HepG2 (cell line): Measurements from ENCODE around the gene ZMIZ1. TPM values are rescaled to one million over a fixed set of nuclear protein-coding genes. Genes with fewer than 3 reads are reported as not detected.
A peak's percentile ranks its signal among the peaks of the same experiment; 100 is the strongest.

Experiments used
- ATAD3A ChIP-seq: sonication (generic); formaldehyde crosslinking; IDR thresholded peaks from 2 replicates; pipeline ENCODE4 v1.4.0; 2020; ENCODE audit warnings: missing genetic modification reagents
- EZH2 ChIP-seq: conservative IDR thresholded peaks from 2 replicates; pipeline ENCODE4 v1.6.1; 2012; ENCODE audit warnings: mild to moderate bottlenecking, low read depth, low read length, moderate library complexity
- IRF2 ChIP-seq: IDR thresholded peaks from 2 replicates; pipeline ENCODE4 v1.6.1; 2018; ENCODE audit warnings: missing genetic modification reagents, missing compliant biosample characterization
- KLF16 ChIP-seq, 2 experiments: sonication (generic) in 1 of 2; formaldehyde crosslinking in 1 of 2; IDR thresholded peaks; 2 replicates each; pipeline versions ENCODE4 v1.6.1 to v1.8.0; 2016 to 2023; ENCODE audit warnings: missing genetic modification reagents in 2 of 2, missing compliant biosample characterization in 1 of 2
- KMT2B ChIP-seq: IDR thresholded peaks from 2 replicates; pipeline ENCODE4 v1.6.1; 2016; ENCODE audit warnings: missing genetic modification reagents, missing compliant biosample characterization
- SMAD9 ChIP-seq: sonication (generic); formaldehyde crosslinking; IDR thresholded peaks from 2 replicates; pipeline ENCODE4 v1.5.1; 2020; ENCODE audit warnings: mild to moderate bottlenecking, missing genetic modification reagents
- ZFP41 ChIP-seq: sonication (generic); formaldehyde crosslinking; IDR thresholded peaks from 2 replicates; pipeline ENCODE4 v1.4.0; 2020; ENCODE audit warnings: mild to moderate bottlenecking, missing genetic modification reagents, borderline replicate concordance
- ZFY ChIP-seq: sonication (generic); formaldehyde crosslinking; IDR thresholded peaks from 2 replicates; pipeline ENCODE4 v1.4.0; 2020; ENCODE audit warnings: missing genetic modification reagents
- ZNF121 ChIP-seq: sonication (generic); formaldehyde crosslinking; IDR thresholded peaks from 2 replicates; pipeline ENCODE4 v1.5.0; 2020; ENCODE audit warnings: mild to moderate bottlenecking, missing genetic modification reagents
- ZNF225 ChIP-seq: sonication (generic); formaldehyde crosslinking; IDR thresholded peaks from 2 replicates; pipeline ENCODE4 v1.4.0; 2020; ENCODE audit warnings: mild to moderate bottlenecking, missing genetic modification reagents
- ZNF451 ChIP-seq: sonication (generic); formaldehyde crosslinking; IDR thresholded peaks from 2 replicates; pipeline ENCODE4 v1.5.0; 2020; ENCODE audit warnings: mild to moderate bottlenecking, missing genetic modification reagents
- ZNF562 ChIP-seq: sonication (generic); formaldehyde crosslinking; IDR thresholded peaks from 2 replicates; pipeline ENCODE4 v1.8.0; 2022; ENCODE audit warnings: missing genetic modification reagents, borderline replicate concordance
- ZNF567 ChIP-seq: sonication (generic); formaldehyde crosslinking; IDR thresholded peaks from 2 replicates; pipeline ENCODE4 v1.8.1; 2023; ENCODE audit warnings: mild to moderate bottlenecking, missing genetic modification reagents, borderline replicate concordance
- ZNF607 ChIP-seq: sonication (generic); formaldehyde crosslinking; IDR thresholded peaks from 2 replicates; pipeline ENCODE4 v1.5.1; 2020; ENCODE audit warnings: missing genetic modification reagents, mild to moderate bottlenecking, borderline replicate concordance
- ZNF619 ChIP-seq: sonication (generic); formaldehyde crosslinking; IDR thresholded peaks from 2 replicates; pipeline ENCODE4 v1.4.0; 2020; ENCODE audit warnings: mild to moderate bottlenecking, missing genetic modification reagents
- ZNF670 ChIP-seq: sonication (generic); formaldehyde crosslinking; IDR thresholded peaks from 2 replicates; pipeline ENCODE4 v1.8.0; 2022; ENCODE audit warnings: mild to moderate bottlenecking, missing genetic modification reagents, borderline replicate concordance
- ZNF678 ChIP-seq: sonication (generic); formaldehyde crosslinking; IDR thresholded peaks from 2 replicates; pipeline ENCODE4 v1.4.0; 2020; ENCODE audit warnings: mild to moderate bottlenecking, missing genetic modification reagents
- ZNF709 ChIP-seq: sonication (generic); formaldehyde crosslinking; IDR thresholded peaks from 2 replicates; pipeline ENCODE4 v1.5.0; 2020; ENCODE audit warnings: mild to moderate bottlenecking, missing genetic modification reagents
- ZNF761 ChIP-seq: sonication (generic); formaldehyde crosslinking; conservative IDR thresholded peaks from 2 replicates; pipeline ENCODE4 v1.4.0; 2020; ENCODE audit warnings: mild to moderate bottlenecking, missing genetic modification reagents
- ZNF839 ChIP-seq: sonication (generic); formaldehyde crosslinking; IDR thresholded peaks from 2 replicates; pipeline ENCODE4 v1.4.0; 2020; ENCODE audit warnings: missing genetic modification reagents, mild to moderate bottlenecking, borderline replicate concordance
- polyA plus RNA-seq, 8 experiments: library from polyadenylated mRNA; depleted of rRNA in 3 of 8; stranded (reverse) in 7 of 8; unstranded in 1 of 8; fragments of >200 nt; fragmentation: Illumina TruSeq in 4 of 8; extraction: Trizol in 4 of 8; gene quantifications; 2 replicates each; pipeline versions ENCODE4 v1.2.1 to v1.2.3, GENCODE V29; 2011 to 2016; ENCODE audit warnings: low read depth in 4 of 8, missing spikeins in 1 of 8, mixed read lengths in 1 of 8; ENCODE audit not compliant: insufficient read depth in 1 of 8
- total RNA-seq, 5 experiments: library from RNA; depleted of rRNA; stranded (reverse); fragments of >200 nt; fragmentation: Illumina TruSeq; extraction: Trizol; gene quantifications; 2 replicates each; pipeline ENCODE4 v1.2.3, GENCODE V29; 2016; ENCODE audit warnings: low read depth in 1 of 5
- TF ChIP-seq, protein P1 (sequence below): sonication (generic); formaldehyde crosslinking; IDR thresholded peaks from 2 replicates; pipeline ENCODE4 v1.4.0; 2020; ENCODE audit warnings: missing genetic modification reagents, mild to moderate bottlenecking, borderline replicate concordance
- TF ChIP-seq, protein P2 (sequence below): sonication (generic); formaldehyde crosslinking; IDR thresholded peaks from 2 replicates; pipeline ENCODE4 v1.4.0; 2020; ENCODE audit warnings: mild to moderate bottlenecking, missing genetic modification reagents

ZMIZ1 gene
- total and polyA plus RNA-seq, 2 of the 13 experiments (the other 11 are each of a cell fraction or from before 2014, with no cell fraction given), result 5.3 to 10.2 TPM

DNA sequence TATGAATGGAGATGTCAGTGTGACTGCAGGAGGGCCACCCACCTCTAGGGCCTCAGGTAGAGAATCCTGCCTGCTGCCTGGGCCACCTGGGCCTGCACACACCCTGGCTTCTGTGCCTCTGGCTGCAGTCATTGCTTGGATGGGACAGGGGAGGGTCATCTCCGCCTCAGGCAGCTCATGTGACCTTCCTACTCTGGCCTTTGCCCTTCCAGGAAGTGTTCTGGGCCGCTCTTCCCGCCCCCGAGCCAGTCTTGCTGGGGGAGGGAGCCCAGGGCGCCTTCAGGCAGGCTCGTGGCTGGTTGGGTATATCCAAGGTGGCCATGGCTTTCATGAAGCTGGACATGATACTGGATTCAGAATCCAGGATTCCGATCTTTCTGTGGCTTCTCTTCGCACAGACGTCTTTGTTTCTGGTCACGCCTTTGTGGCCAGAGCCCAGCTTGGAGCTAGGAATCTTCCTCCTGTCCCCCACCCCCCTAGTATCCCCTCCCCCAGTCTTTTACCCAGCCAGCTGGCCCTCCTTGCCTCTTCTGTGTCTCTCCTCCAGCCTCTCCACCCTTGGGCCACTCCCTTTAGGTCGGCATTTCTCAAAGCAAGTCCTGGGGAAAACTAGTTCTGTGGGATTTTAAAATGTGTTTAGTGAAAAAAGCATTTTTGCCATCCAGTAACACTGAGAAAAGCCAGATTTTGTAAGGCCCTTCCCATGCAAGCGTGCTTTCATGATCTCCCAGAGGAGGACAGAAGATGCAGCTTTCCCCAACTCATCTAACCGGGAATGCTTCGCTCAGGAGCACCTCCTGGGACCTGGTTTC is 119.6 kb downstream of the ZMIZ1 start (continued):
- TF ChIP-seq ZNF670 (CRISPR knock-in tag), result no peak
- no peak for TF ChIP-seq ZNF225 (CRISPR knock-in tag)
- 0 out of 2 replicates have a peak, but pooled peaks have one; percentile 19 for TF ChIP-seq KMT2B
- no peak for TF ChIP-seq KLF16 (CRISPR knock-in tag; IDR thresholded peaks at IDR 0.05)
- peak; percentile 57 for TF ChIP-seq ZFY (CRISPR knock-in tag)
- peak; percentile 45; the same call in 1 of the 2 replicates for TF ChIP-seq IRF2 (CRISPR knock-in tag)
- peak; percentile 69; the same call in 1 of the 2 replicates for TF ChIP-seq ZNF121 (CRISPR knock-in tag)
- no peak for TF ChIP-seq ZNF839 (CRISPR knock-in tag)
- TF ChIP-seq ZNF607 (CRISPR knock-in tag), result no peak
- TF ChIP-seq, protein P1, sequence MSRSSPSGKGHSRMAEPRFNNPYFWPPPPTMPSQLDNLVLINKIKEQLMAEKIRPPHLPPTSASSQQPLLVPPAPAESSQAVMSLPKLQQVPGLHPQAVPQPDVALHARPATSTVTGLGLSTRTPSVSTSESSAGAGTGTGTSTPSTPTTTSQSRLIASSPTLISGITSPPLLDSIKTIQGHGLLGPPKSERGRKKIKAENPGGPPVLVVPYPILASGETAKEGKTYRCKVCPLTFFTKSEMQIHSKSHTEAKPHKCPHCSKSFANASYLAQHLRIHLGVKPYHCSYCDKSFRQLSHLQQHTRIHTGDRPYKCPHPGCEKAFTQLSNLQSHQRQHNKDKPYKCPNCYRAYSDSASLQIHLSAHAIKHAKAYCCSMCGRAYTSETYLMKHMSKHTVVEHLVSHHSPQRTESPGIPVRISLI (CRISPR knock-in tag), result no peak
- TF ChIP-seq SMAD9 (CRISPR knock-in tag), result no peak
- no peak for TF ChIP-seq ZNF619 (CRISPR knock-in tag)
- no peak for TF ChIP-seq ZNF451 (CRISPR knock-in tag)
- TF ChIP-seq ZNF678, result no peak
- no peak for TF ChIP-seq EZH2
- no peak for TF ChIP-seq ZNF761 (CRISPR knock-in tag)
- no peak for TF ChIP-seq ZNF567 (CRISPR knock-in tag)
- TF ChIP-seq, protein P2, sequence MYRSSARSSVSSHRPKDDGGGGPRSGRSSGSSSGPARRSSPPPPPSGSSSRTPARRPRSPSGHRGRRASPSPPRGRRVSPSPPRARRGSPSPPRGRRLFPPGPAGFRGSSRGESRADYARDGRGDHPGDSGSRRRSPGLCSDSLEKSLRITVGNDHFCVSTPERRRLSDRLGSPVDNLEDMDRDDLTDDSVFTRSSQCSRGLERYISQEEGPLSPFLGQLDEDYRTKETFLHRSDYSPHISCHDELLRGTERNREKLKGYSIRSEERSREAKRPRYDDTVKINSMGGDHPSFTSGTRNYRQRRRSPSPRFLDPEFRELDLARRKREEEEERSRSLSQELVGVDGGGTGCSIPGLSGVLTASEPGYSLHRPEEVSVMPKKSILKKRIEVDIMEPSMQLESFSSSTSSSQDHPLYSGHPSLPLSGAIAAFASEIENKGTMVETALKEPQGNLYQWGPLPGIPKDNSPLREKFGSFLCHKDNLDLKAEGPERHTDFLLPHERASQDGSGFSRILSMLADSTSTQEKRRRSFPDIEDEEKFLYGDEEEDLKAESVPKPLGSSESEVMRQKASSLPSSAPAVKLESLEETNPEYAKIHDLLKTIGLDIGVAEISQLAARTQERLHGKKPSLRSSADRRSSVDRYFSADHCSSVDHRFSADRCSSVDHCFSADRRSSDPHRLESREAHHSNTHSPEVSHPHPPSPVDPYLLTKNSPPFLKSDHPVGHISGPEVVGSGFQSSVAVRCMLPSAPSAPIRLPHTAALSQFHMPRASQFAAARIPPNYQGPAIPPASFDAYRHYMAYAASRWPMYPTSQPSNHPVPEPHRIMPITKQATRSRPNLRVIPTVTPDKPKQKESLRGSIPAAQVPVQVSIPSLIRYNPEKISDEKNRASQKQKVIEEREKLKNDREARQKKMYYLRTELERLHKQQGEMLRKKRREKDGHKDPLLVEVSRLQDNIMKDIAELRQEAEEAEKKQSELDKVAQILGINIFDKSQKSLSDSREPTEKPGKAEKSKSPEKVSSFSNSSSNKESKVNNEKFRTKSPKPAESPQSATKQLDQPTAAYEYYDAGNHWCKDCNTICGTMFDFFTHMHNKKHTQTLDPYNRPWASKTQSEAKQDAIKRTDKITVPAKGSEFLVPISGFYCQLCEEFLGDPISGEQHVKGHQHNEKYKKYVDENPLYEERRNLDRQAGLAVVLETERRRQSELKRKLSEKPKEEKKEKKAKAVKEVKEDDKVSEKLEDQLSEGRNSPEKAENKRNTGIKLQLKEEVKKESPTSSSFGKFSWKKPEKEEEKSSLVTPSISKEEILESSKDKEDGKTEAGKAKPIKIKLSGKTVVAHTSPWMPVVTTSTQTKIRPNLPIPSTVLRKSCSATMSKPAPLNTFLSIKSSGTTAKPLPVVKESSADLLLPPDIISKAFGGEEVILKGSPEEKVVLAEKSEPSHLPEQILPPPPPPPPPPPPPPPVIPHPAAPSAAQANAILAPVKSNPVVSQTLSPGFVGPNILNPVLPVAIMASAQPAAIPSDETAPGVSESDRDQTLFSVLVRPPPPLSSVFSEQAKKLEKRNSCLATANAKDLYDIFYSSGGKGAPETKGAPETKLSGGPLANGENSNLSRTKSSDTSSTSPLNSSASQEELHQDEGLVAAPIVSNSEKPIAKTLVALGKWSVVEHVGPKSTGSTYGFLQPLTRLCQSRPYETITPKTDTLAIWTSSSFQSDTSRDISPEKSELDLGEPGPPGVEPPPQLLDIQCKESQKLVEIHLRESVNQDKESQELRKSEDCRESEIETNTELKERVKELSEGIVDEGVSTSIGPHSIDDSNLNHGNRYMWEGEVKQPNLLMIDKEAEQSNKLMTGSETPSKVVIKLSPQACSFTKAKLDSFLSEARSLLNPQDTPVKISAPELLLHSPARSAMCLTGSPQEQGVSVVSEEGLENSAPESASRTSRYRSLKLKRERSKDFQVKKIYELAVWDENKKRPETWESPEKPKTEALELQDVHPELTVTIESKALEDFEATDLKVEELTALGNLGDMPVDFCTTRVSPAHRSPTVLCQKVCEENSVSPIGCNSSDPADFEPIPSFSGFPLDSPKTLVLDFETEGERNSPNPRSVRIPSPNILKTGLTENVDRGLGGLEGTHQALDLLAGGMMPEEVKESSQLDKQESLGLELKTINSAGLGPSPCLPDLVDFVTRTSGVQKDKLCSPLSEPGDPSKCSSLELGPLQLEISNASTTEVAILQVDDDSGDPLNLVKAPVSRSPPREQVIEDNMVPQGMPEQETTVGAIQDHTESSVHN (CRISPR knock-in tag), result no peak
- no peak for TF ChIP-seq ZNF562 (CRISPR knock-in tag)
- no peak for TF ChIP-seq ZNF709 (CRISPR knock-in tag)
- TF ChIP-seq ATAD3A (CRISPR knock-in tag), result no peak
- no peak for TF ChIP-seq ZFP41 (CRISPR knock-in tag)
